GM12801 (cell line): ENCODE results near the gene ZNF396.

Experiments
- TF ChIP-seq, protein P1 (sequence below): IDR thresholded peaks from one replicate; pipeline ENCODE4 v1.5.1; 2011; ENCODE audit warnings: control low read depth; ENCODE audit not compliant: insufficient read length; ENCODE audit errors: extremely low read depth

Gene ZNF396

DNA sequence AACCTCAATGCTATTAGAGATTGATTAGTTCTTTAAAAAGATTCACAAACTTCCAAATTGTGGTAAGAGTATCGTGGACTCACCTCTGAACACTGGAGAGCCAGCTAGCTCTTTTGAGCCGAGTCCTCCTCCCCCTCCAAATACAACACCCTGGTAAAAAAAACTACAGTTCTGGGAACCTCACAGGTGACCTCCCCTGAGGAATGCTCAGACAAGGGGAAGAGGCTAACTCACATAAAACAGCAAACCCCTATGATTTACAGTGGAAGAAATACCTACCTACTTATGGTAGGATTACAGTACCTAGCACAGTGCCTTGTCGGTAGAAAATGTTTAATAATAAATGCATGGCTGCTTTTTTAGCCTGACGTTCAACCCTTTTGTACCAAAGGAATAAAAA lies 41.3 kb downstream of the ZNF396 start:
- TF ChIP-seq, protein P1, sequence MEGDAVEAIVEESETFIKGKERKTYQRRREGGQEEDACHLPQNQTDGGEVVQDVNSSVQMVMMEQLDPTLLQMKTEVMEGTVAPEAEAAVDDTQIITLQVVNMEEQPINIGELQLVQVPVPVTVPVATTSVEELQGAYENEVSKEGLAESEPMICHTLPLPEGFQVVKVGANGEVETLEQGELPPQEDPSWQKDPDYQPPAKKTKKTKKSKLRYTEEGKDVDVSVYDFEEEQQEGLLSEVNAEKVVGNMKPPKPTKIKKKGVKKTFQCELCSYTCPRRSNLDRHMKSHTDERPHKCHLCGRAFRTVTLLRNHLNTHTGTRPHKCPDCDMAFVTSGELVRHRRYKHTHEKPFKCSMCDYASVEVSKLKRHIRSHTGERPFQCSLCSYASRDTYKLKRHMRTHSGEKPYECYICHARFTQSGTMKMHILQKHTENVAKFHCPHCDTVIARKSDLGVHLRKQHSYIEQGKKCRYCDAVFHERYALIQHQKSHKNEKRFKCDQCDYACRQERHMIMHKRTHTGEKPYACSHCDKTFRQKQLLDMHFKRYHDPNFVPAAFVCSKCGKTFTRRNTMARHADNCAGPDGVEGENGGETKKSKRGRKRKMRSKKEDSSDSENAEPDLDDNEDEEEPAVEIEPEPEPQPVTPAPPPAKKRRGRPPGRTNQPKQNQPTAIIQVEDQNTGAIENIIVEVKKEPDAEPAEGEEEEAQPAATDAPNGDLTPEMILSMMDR = no peak

DNA sequence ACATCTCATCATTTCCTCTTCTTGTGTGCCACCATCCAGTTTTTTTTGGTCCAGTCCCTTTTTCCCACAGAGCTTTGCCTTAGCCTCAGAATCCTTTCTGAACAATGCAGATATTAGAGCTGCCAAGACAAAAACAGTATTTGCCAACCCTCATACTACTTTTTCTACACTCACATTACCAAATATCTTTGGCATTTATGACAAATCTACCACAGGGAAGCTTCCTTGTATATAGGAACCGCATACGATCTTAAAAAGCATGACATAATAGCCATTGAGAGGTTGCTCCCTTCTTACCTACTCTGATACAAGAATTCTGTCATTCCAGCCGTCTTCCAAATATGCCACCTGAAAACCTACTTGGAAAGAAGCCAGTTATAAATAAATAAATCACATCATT lies 42.3 kb downstream of the ZNF396 start:
- TF ChIP-seq, protein P1 = no peak

DNA sequence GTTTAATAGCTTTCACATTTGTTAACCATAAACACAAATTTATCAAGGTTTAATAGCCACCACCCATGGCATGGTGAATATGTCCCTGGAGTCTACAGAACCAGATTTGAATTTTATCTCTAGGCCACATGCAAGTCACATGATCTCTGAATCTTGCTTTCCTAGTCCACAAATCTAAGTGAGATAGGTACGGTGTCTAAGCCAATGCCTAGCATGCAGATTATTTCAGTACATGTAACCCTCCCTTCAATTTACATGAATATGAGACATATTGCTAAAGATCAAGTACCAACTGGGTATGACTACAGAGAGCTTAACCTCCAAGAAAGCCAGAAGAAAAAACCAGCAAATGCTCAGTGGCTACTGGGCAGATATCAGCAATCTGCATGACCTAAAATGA lies 42.9 kb downstream of the ZNF396 start:
- TF ChIP-seq, protein P1 = no peak

DNA sequence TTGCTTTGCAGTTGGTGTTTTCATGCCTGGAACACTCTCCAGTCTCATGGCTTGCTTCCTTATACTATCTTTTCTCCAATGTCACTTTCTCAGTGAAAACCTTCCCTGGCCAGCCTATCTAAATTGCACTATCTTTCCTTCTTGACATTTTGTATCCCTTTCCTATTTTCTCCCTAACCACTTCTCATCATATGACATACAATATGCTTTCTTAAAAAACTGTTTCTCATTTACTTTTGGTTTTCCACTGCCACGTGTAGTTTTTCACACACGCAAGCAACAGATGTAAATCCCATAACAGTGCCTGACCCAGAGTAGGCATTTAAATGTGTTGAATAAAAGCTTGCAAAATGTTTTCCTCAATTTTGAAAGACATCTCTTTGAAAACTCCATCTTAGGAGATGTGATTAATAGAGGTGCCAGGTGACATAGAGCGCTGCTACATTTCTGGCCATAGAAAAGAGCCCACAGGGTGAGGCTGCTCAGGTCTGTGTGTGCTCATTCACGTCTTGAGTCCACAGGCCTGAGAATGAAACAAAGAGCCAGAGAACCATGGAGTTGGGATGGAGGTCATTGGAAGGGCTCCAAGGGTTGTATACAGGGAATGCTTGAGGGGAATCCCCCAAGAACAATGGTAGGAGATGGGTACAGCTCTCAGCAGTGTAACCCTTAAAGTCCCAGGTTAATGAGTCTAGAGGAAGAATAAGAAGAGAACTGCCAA lies 45.6 kb downstream of the ZNF396 start:
- TF ChIP-seq, protein P1 = no peak

DNA sequence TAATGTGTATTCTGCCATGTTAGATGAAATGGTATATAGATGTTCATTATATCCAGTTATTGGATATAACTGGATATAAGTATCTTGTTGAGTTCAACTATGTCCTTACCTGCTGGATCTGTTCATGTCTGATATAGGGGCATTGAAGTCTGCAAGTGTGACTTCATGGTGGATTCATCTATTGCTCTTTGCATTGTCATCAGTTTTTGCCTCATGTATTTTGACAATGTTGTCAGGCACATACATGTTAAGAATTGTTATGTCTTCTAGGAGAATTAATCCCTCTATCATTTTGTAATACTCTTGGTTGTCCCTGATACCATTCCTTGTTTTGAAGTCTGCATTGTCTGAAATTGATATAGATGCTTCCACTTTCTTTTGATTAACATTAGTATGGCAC lies 48.3 kb downstream of the ZNF396 start:
- TF ChIP-seq, protein P1 = no peak

DNA sequence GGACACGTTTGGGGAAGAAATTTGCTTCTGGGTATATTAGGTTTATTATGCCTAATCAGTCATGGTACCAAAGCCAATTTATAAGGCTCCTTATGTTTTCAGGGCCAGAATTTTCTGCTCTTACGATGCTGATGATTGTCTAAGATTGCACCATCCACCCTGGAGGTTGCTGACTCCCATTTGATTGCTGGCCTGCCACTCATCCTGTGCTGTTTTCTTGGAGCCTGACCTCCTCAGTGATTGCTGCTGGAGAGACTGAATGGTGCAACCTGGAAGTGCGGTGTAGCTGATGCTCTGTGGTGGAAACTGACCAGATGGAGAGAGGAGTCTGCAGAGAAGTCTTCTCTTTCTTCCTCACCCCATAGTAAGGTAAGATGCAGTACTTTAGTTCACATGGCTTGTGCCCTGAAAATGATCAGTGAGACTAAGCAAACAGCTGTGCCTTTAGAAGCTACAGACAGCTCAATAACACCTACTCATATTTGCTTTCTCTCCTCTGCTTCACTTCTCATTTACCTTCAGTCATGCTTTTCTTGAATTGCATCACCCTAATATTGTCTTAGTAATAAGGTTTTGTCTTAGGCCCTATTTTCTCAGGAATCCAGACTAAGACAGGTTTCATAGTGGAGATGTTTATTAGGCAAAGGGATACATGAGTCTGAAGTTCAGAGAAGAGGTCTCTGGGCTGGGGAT lies 50.3 kb downstream of the ZNF396 start:
- TF ChIP-seq, protein P1 = no peak

DNA sequence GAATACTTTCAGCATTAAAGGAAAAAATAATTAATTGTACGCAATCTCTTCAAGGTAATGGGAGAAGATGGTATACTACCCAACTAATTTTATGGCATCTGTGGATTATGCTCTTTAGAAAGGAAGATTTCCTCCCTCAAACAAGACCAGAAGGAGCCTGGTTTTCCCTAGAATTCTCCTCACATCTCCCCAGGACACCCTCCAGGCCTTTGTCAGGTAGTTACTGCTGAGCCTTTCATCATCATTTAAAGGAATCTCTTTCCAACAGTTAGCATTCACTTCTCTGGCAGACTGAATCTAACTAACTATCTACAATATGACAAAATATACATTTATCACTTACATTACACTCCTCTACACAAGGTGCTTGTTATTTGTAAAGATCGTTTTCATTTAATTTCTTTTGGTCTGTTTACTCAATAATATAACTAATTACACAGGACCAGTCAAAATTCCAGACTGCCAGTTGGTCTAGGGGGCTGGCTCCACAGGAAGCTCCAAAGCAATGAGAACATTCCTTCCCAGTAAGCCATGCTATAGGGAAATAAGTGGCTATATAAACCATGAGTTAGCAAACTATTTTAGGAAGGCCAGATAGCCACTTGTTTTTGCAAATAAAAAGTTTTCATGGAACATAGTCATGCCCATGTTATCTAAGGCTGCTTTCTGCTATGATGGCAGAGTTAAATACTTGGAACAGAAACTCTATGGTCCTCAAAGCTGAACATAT lies 52.0 kb downstream of the ZNF396 start:
- TF ChIP-seq, protein P1 = no peak
